ENCODE measurements around the gene CALHM3. TPM values are rescaled to one million over a fixed set of nuclear protein-coding genes. Genes with fewer than 3 reads are reported as not detected.

CALHM3 gene
- total RNA-seq, 1 donor from 2014 or later, result not detected

GRCh38 chr10:103474077-103474476, 5.0 kb downstream of the CALHM3 start:
- DNase-seq, result no peak

- DNase-seq, result no peak
These were observed 5.8 kb downstream of the CALHM3 start for GRCh38 chr10:103473261-103473671.

GRCh38 chr10:103472005-103472404, 7.0 kb downstream of the CALHM3 start:
- DNase-seq, result no peak

GRCh38 chr10:103470761-103471653, 8.0 kb downstream of the CALHM3 start:
- DNase-seq, result no peak

- no peak for DNase-seq
These were observed 9.8 kb downstream of the CALHM3 start for GRCh38 chr10:103469201-103469600.

GRCh38 chr10:103467406-103467805, 11.6 kb downstream of the CALHM3 start:
- DNase-seq, result no peak

- DNase-seq, result no peak
These were observed 12.3 kb downstream of the CALHM3 start for GRCh38 chr10:103466734-103467133.

- no peak for DNase-seq
These were observed 13.4 kb downstream of the CALHM3 start for GRCh38 chr10:103465411-103466179.

GRCh38 chr10:103463499-103463898, 15.5 kb downstream of the CALHM3 start:
- no peak for DNase-seq

GRCh38 chr10:103459615-103460014, 19.4 kb downstream of the CALHM3 start:
- no peak for DNase-seq

- no peak for DNase-seq
These were observed 20.3 kb downstream of the CALHM3 start, which contains the start of gene CALHM1 for GRCh38 chr10:103458720-103459119. Gene CALHM1 (minus strand): TSS chr10:103458900. CDS start chr10:103458751, 149 bp downstream.

- no peak for DNase-seq
These were observed 21.0 kb downstream of the CALHM3 start for GRCh38 chr10:103457896-103458583.

GRCh38 chr10:103457176-103457712, 21.8 kb downstream of the CALHM3 start:
- no peak for DNase-seq

- DNase-seq, result no peak
These were observed 22.9 kb downstream of the CALHM3 start for GRCh38 chr10:103456074-103456660.

GRCh38 chr10:103455235-103455634, 23.8 kb downstream of the CALHM3 start:
- DNase-seq, result no peak

- DNase-seq, result no peak
These were observed 25.0 kb downstream of the CALHM3 start for GRCh38 chr10:103454026-103454425.

GRCh38 chr10:103452506-103453230, 26.4 kb downstream of the CALHM3 start:
- no peak for DNase-seq

- DNase-seq, result peak; percentile 63
These were observed 27.1 kb downstream of the CALHM3 start, which contains the start of gene CALHM2 for GRCh38 chr10:103451831-103452505. Gene CALHM2 (minus strand): TSS chr10:103452370. CDS start chr10:103449941, 2,429 bp downstream.

- peak; percentile 73 for DNase-seq
These were observed 27.8 kb downstream of the CALHM3 start for GRCh38 chr10:103451091-103451813.

All from skin of body (tissue), 2 donors.